Panc1 (cell line): Measurements from ENCODE around the gene GRM3. TPM values are rescaled to one million over a fixed set of nuclear protein-coding genes. Genes with fewer than 3 reads are reported as not detected.

ENCODE experiments used
- ATAC-seq: fragments of 200-7000 bp; cut with Tn5 transposase; 2 replicates; pipeline ENCODE4 v1.9.1; 2020; ENCODE audit warnings: mild to moderate bottlenecking, moderate library complexity
- BruUV-seq: library from RNA; stranded (reverse); fragments of 400-500 nt; replicated peaks from 2 replicates; lab custom pipeline; 2021; lab: Mats Ljungman, UMichigan
- CTCF ChIA-PET: fragments of 300-600 bp; sonication (Branson Sonifier 250); formaldehyde crosslinking; loops from one replicate; lab custom pipeline; 2022; ENCODE audit warnings: antibody characterized with exemption; lab: Charles Lee
- POLR2A ChIA-PET: fragments of 300-600 bp; sonication (Branson Sonifier 250); formaldehyde crosslinking; loops from one replicate; lab custom pipeline; 2022; ENCODE audit warnings: antibody characterized with exemption; lab: Charles Lee
- DNase-seq: peaks from one replicate; pipeline ENCODE4 v3.0.0-alpha.2; 2010; ENCODE audit warnings: low read depth, low spot score
- H3K27ac ChIP-seq: 2 replicates; pipeline ENCODE4 v1.5.1; 2011; ENCODE audit warnings: mild to moderate bottlenecking, low read length, inconsistent platforms
- H3K27me3 ChIP-seq: fragments of 200-500 bp; sonication (Bioruptor generic); 2 replicates; pipeline ENCODE4 v1.6.0; 2014; ENCODE audit warnings: low read length, inconsistent platforms; ENCODE audit not compliant: control insufficient read depth, insufficient read depth
- H3K36me3 ChIP-seq: fragments of 200-500 bp; sonication (Bioruptor generic); 2 replicates; pipeline ENCODE4 v1.5.1; 2014; ENCODE audit warnings: inconsistent platforms, mild to moderate bottlenecking, low read length, moderate library complexity; ENCODE audit not compliant: control insufficient read depth, insufficient read depth
- H3K4me1 ChIP-seq: 2 replicates; pipeline ENCODE4 v1.5.1; 2011; ENCODE audit warnings: inconsistent platforms, mild to moderate bottlenecking, low read length, moderate library complexity; ENCODE audit not compliant: control insufficient read depth, insufficient read depth
- H3K4me3 ChIP-seq, 2 experiments: 2 replicates each; pipeline ENCODE4 v1.5.1; 2011 to 2012; ENCODE audit warnings: low read depth in 2 of 2, low read length in 2 of 2, mild to moderate bottlenecking in 2 of 2, inconsistent platforms in 1 of 2, moderate library complexity in 1 of 2
- H3K9me3 ChIP-seq: fragments of 200-500 bp; sonication (Bioruptor generic); 2 replicates; pipeline ENCODE4 v1.5.1; 2014; ENCODE audit warnings: low read depth, mild to moderate bottlenecking, inconsistent platforms, low read length, moderate library complexity; ENCODE audit not compliant: control insufficient read depth, insufficient read depth
- CTCF ChIP-seq: fragments of 450-650 bp; IDR thresholded peaks from 2 replicates; pipeline ENCODE4 v1.5.1; 2017; ENCODE audit warnings: mild to moderate bottlenecking
- POLR2AphosphoS5 ChIP-seq: IDR thresholded peaks from 2 replicates; pipeline ENCODE4 v1.6.1; 2012; ENCODE audit warnings: mild to moderate bottlenecking, low read depth, low read length, moderate library complexity
- REST ChIP-seq, 2 experiments: IDR thresholded peaks; 2 replicates each; pipeline ENCODE4 v1.6.1; 2011 to 2012; ENCODE audit warnings: low read depth in 2 of 2, control low read depth in 1 of 2, low read length in 1 of 2, mild to moderate bottlenecking in 1 of 2, moderate library complexity in 1 of 2; ENCODE audit not compliant: insufficient read depth in 1 of 2
- SIN3A ChIP-seq: IDR thresholded peaks from 2 replicates; pipeline ENCODE4 v1.6.1; 2012; ENCODE audit warnings: low read depth, mild to moderate bottlenecking, low read length, moderate library complexity, borderline replicate concordance; ENCODE audit not compliant: insufficient read depth
- TCF7L2 ChIP-seq: IDR thresholded peaks from 2 replicates; pipeline ENCODE4 v1.6.1; 2011; ENCODE audit warnings: mild to moderate bottlenecking, low read depth, low read length, inconsistent platforms
- in situ Hi-C: cut with HindIII; loops from 2 replicates; pipeline ENCODE4 v1.10.0; 2016; ENCODE audit warnings: low sequenced_read_pairs, low pct_unique_long_range_greater_than_20kb
- intact Hi-C: fragments of 100-400 bp; cut with micrococcal nuclease; formaldehyde crosslinking; loops from one replicate; pipeline ENCODE4 v1.10.0; 2022; ENCODE audit not compliant: unreplicated experiment
- total RNA-seq: library from RNA; stranded (reverse); gene quantifications from one replicate; pipeline ENCODE4 v1.2.1, GENCODE V29; 2021; ENCODE audit not compliant: unreplicated experiment

Gene GRM3
- total RNA-seq, 1 experiment from 2014 or later = not detected

DNA sequence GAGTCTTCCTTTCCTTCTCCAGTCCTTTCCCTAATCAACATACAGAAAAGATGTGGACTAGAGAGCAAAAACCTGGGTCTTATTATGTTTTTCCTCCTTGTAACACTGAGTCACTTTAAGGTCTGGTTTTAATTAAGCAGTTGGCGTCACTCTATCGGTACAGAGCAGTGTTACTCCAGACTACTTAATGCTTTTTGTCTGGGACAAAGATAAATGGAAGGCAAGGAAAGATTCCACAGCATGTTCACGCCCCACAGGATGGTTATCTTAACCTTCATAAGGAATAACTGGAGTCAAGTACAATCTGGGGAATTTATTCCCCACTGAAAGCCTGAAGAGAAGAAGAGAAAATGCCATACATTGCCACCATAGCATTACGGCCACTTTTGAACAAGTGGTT, 270.0 kb downstream of the GRM3 start:
- CTCF ChIA-PET = no interaction called here
- in situ Hi-C loops = no loop called here

More for the DNA sequence above, 270.0 kb downstream of the GRM3 start:
- TF ChIP-seq SIN3A = no peak
- no peak for TF ChIP-seq TCF7L2
- TF ChIP-seq CTCF = no peak
- no peak for TF ChIP-seq POLR2AphosphoS5
- no peak for TF ChIP-seq REST (IDR thresholded peaks at IDR 0.05; ENCODE audit: insufficient read depth in 1 of 2, low read depth in 2 of 2, low read length in 1 of 2)
- DNase-seq (no peak), ATAC-seq (no peak)
- Histone ChIP-seq H3K4me1 (no peaks in the 10 kb centered on the region), H3K36me3 (no peaks in the 10 kb centered on the region), H3K9me3 (no peaks in the 10 kb centered on the region), H3K27ac (no peak overlapping the region), H3K27me3 (no peaks in the 10 kb centered on the region; the same call in 1 of the 2 replicates), H3K4me3 (no peak overlapping the region)
- POLR2A ChIA-PET = no interaction called here
- no TSS peak for BruUV-seq
- intact Hi-C loops = no loop called here
